GM23338 (cell line): ENCODE data around the gene CSF2. TPM values are rescaled to one million over a fixed set of nuclear protein-coding genes. Genes with fewer than 3 reads are reported as not detected.

ENCODE experiments used
- ATAC-seq: fragments of 200-7000 bp; cut with Tn5 transposase; 3 replicates; pipeline ENCODE4 v1.9.1; 2020
- DNase-seq: peaks from one replicate; pipeline ENCODE4 v3.0.0-alpha.2; 2015; ENCODE audit warnings: low spot score
- H2AFZ ChIP-seq: fragments of 200-600 bp; sonication (generic); 2 replicates; pipeline ENCODE4 v1.8.0; 2016; ENCODE audit warnings: antibody characterized with exemption, mild to moderate bottlenecking, moderate library complexity
- H3F3A ChIP-seq: fragments of 200-600 bp; sonication (generic); replicated peaks from 2 replicates; pipeline ENCODE4 v1.8.0; 2017; ENCODE audit warnings: antibody characterized with exemption, mixed run types, low read depth
- H3K27ac ChIP-seq: fragments of 200-600 bp; sonication (generic); 2 replicates; pipeline ENCODE4 v1.6.1; 2016; ENCODE audit warnings: low read depth
- H3K27me3 ChIP-seq: fragments of 200-600 bp; sonication (generic); 2 replicates; pipeline ENCODE4 v1.8.0; 2016; ENCODE audit warnings: mild to moderate bottlenecking, mixed run types, moderate library complexity; ENCODE audit not compliant: insufficient read depth
- H3K36me3 ChIP-seq: fragments of 200-600 bp; sonication (generic); 2 replicates; pipeline ENCODE4 v1.8.0; 2016; ENCODE audit warnings: mild to moderate bottlenecking; ENCODE audit not compliant: insufficient read depth
- H3K4me1 ChIP-seq: fragments of 200-600 bp; sonication (generic); 2 replicates; pipeline ENCODE4 v1.8.0; 2016; ENCODE audit warnings: mild to moderate bottlenecking, moderate library complexity; ENCODE audit not compliant: insufficient read depth
- H3K4me2 ChIP-seq: fragments of 200-600 bp; sonication (generic); 2 replicates; pipeline ENCODE4 v1.7.1; 2017; ENCODE audit warnings: mixed run types
- H3K4me3 ChIP-seq: fragments of 200-600 bp; sonication (generic); 2 replicates; pipeline ENCODE4 v1.6.1; 2016; ENCODE audit warnings: mixed run types
- H3K79me2 ChIP-seq: fragments of 200-600 bp; sonication (generic); replicated peaks from 2 replicates; pipeline ENCODE4 v1.8.0; 2017; ENCODE audit warnings: mild to moderate bottlenecking; ENCODE audit not compliant: insufficient read depth
- H3K9me2 ChIP-seq: fragments of 200-600 bp; sonication (generic); 2 replicates; pipeline ENCODE4 v1.8.0; 2017; ENCODE audit not compliant: insufficient read depth
- H4K20me1 ChIP-seq: fragments of 200-600 bp; sonication (generic); replicated peaks from 2 replicates; pipeline ENCODE4 v1.8.0; 2017; ENCODE audit warnings: mild to moderate bottlenecking; ENCODE audit not compliant: insufficient read depth
- H3K27ac Mint-ChIP-seq: 2 replicates; pipeline ENCODE4 v1.8.0; 2020; ENCODE audit warnings: inconsistent platforms, mild to moderate bottlenecking, moderate library complexity, mixed read lengths
- H3K27me3 Mint-ChIP-seq: 3 replicates; pipeline ENCODE4 v1.8.0; 2022; ENCODE audit warnings: low read depth, mild to moderate bottlenecking, moderate library complexity, mixed read lengths, inconsistent platforms; ENCODE audit not compliant: insufficient read depth, poor library complexity
- H3K36me3 Mint-ChIP-seq: 3 replicates; pipeline ENCODE4 v1.8.0; 2021; ENCODE audit warnings: low read depth, mild to moderate bottlenecking, inconsistent platforms, moderate library complexity, mixed read lengths
- H3K4me1 Mint-ChIP-seq: 3 replicates; pipeline ENCODE4 v1.8.0; 2020; ENCODE audit warnings: mild to moderate bottlenecking, inconsistent platforms, mixed read lengths
- H3K4me3 Mint-ChIP-seq: 3 replicates; pipeline ENCODE4 v1.8.0; 2021; ENCODE audit warnings: moderate library complexity, mild to moderate bottlenecking, inconsistent platforms, mixed read lengths
- H3K9me3 Mint-ChIP-seq: 3 replicates; pipeline ENCODE4 v1.8.0; 2020; ENCODE audit warnings: moderate library complexity, mild to moderate bottlenecking, inconsistent platforms, mixed read lengths
- CREB1 ChIP-seq: fragments of 250-450 bp; sonication (Bioruptor Pico); IDR thresholded peaks from 2 replicates; pipeline ENCODE4 v1.5.0; 2020; ENCODE audit warnings: low read depth, mild to moderate bottlenecking, moderate library complexity
- ETS1 ChIP-seq: IDR thresholded peaks from 2 replicates; pipeline ENCODE4 v1.6.1; 2016; ENCODE audit warnings: antibody characterized with exemption
- EZH2 ChIP-seq: fragments of 200-600 bp; sonication (generic); IDR thresholded peaks from one replicate; pipeline ENCODE4 v1.8.0; 2017; ENCODE audit warnings: antibody characterized with exemption, mild to moderate bottlenecking, low read depth; ENCODE audit not compliant: unreplicated experiment
- EZH2phosphoT487 ChIP-seq: fragments of 200-600 bp; sonication (generic); IDR thresholded peaks from one replicate; pipeline ENCODE4 v1.8.1; 2018; ENCODE audit warnings: antibody characterized with exemption; ENCODE audit not compliant: unreplicated experiment
- NANOG ChIP-seq: IDR thresholded peaks from 2 replicates; pipeline ENCODE4 v1.6.1; 2016; ENCODE audit warnings: antibody characterized with exemption, borderline replicate concordance
- POLR2AphosphoS5 ChIP-seq: IDR thresholded peaks from 2 replicates; pipeline ENCODE4 v1.6.1; 2016; ENCODE audit warnings: antibody characterized with exemption, low read depth
- STAT1 ChIP-seq: IDR thresholded peaks from one replicate; pipeline ENCODE4 v1.6.1; 2016; ENCODE audit warnings: antibody characterized with exemption; ENCODE audit not compliant: unreplicated experiment
- ZNF114 ChIP-seq: fragments of 250-450 bp; sonication (Bioruptor Pico); IDR thresholded peaks from 2 replicates; pipeline ENCODE4 v1.5.0; 2020; ENCODE audit warnings: mild to moderate bottlenecking, moderate library complexity
- ZNF331 ChIP-seq: fragments of 250-450 bp; sonication (Bioruptor Pico); IDR thresholded peaks from 2 replicates; pipeline ENCODE4 v1.5.0; 2020; ENCODE audit warnings: low read depth, mild to moderate bottlenecking, moderate library complexity
- ZNF462 ChIP-seq: fragments of 250-450 bp; sonication (Bioruptor Pico); IDR thresholded peaks from 2 replicates; pipeline ENCODE4 v1.5.0; 2020; ENCODE audit warnings: mild to moderate bottlenecking, moderate library complexity
- polyA plus RNA-seq: library from polyadenylated mRNA; unstranded; fragments of >200 nt; fragmentation: Nextera tagmentation; extraction: Ambion mirVana; gene quantifications from 2 replicates; pipeline ENCODE4 v1.2.1, GENCODE V29; 2016
- total RNA-seq: library from RNA; depleted of rRNA; stranded (reverse); fragments of >200 nt; shearing (Covaris generic); gene quantifications from 2 replicates; pipeline ENCODE4 v1.2.3, GENCODE V29; 2014

CSF2 gene
- total and polyA plus RNA-seq, 2 experiments from 2014 or later = not detected

GRCh38 chr5:132090107-132090506 is 16.5 kb downstream of the CSF2 start (continued):
- TF ChIP-seq ZNF462 (no peak), EZH2phosphoT487 (no peak), EZH2 (no peak), ZNF331 (CRISPR knock-in tag) (no peak), ETS1 (no peak), ZNF114 (CRISPR knock-in tag) (no peak), NANOG (no peak), CREB1 (CRISPR knock-in tag) (no peak), POLR2AphosphoS5 (no peak), STAT1 (no peak)

- ATAC-seq (no peak), DNase-seq (no peak)
- Histone ChIP-seq H3K4me2 (no peak overlapping the region), H3K4me1 (no peaks in the 10 kb centered on the region), H2AFZ (no peak overlapping the region), H3K27me3 (no peaks in the 10 kb centered on the region), H3K36me3 (no peaks in the 10 kb centered on the region), H3K4me3 (no peak overlapping the region), H3K79me2 (no peaks in the 10 kb centered on the region), H3K27ac (no peak overlapping the region), H4K20me1 (no peaks in the 10 kb centered on the region), H3K9me2 (no peaks in the 10 kb centered on the region; the same call in 1 of the 2 replicates), H3F3A (no peaks in the 10 kb centered on the region)
- Mint-ChIP-seq H3K4me3 (no peak overlapping the region), H3K27ac (no peak overlapping the region), H3K36me3 (no peaks in the 10 kb centered on the region), H3K4me1 (no peaks in the 10 kb centered on the region; the same call in 2 of the 3 replicates), H3K9me3 (no peaks in the 10 kb centered on the region), H3K27me3 (peaks cover 3% of the 10 kb centered on the region)
- TF ChIP-seq STAT1 = no peak
- TF ChIP-seq ETS1 = no peak
These were observed 19.7 kb downstream of the CSF2 start for GRCh38 chr5:132093271-132093670.
